ENCODE measurements around the gene DISC1.

The DISC1 gene

GRCh38 chr1:232036181-232036933, 409.8 kb downstream of the DISC1 start:
- no peak for ATAC-seq
- TF ChIP-seq CSRNP3 (CRISPR knock-in tag; IDR thresholded peaks at IDR 0.05) (no peak), ZFP30 (CRISPR knock-in tag; IDR thresholded peaks at IDR 0.05) (no peak), ZC3H10 (CRISPR knock-in tag; IDR thresholded peaks at IDR 0.05) (no peak)

- no peak for TF ChIP-seq ZNF8 (CRISPR knock-in tag; IDR thresholded peaks at IDR 0.05)
- TF ChIP-seq OSR1 (CRISPR knock-in tag; IDR thresholded peaks at IDR 0.05): no peak
- TF ChIP-seq ZFP3 (CRISPR knock-in tag; IDR thresholded peaks at IDR 0.05): no peak
- TF ChIP-seq BACH2 (CRISPR knock-in tag; IDR thresholded peaks at IDR 0.05; ENCODE audit: borderline replicate concordance): no peak
- TF ChIP-seq POU6F1 (CRISPR knock-in tag; IDR thresholded peaks at IDR 0.05; ENCODE audit: borderline replicate concordance, low read depth): no peak
- no peak for TF ChIP-seq ARNTL (CRISPR knock-in tag; IDR thresholded peaks at IDR 0.05; ENCODE audit: borderline replicate concordance, low read depth)
- TF ChIP-seq ZNF565 (CRISPR knock-in tag; conservative IDR thresholded peaks at IDR 0.05; ENCODE audit: low read depth): no peak
- no peak for TF ChIP-seq PPARA (CRISPR knock-in tag; IDR thresholded peaks at IDR 0.05; ENCODE audit: borderline replicate concordance)
- TF ChIP-seq TSHZ2 (CRISPR knock-in tag; IDR thresholded peaks at IDR 0.05): no peak
- no peak for TF ChIP-seq CREB5 (CRISPR knock-in tag; IDR thresholded peaks at IDR 0.05; ENCODE audit: low read depth)
- no peak for TF ChIP-seq RARB (CRISPR knock-in tag; IDR thresholded peaks at IDR 0.05)
- ATAC-seq: no peak
Observed at GRCh38 chr1:232037774-232038388, 411.3 kb downstream of the DISC1 start.

DNA sequence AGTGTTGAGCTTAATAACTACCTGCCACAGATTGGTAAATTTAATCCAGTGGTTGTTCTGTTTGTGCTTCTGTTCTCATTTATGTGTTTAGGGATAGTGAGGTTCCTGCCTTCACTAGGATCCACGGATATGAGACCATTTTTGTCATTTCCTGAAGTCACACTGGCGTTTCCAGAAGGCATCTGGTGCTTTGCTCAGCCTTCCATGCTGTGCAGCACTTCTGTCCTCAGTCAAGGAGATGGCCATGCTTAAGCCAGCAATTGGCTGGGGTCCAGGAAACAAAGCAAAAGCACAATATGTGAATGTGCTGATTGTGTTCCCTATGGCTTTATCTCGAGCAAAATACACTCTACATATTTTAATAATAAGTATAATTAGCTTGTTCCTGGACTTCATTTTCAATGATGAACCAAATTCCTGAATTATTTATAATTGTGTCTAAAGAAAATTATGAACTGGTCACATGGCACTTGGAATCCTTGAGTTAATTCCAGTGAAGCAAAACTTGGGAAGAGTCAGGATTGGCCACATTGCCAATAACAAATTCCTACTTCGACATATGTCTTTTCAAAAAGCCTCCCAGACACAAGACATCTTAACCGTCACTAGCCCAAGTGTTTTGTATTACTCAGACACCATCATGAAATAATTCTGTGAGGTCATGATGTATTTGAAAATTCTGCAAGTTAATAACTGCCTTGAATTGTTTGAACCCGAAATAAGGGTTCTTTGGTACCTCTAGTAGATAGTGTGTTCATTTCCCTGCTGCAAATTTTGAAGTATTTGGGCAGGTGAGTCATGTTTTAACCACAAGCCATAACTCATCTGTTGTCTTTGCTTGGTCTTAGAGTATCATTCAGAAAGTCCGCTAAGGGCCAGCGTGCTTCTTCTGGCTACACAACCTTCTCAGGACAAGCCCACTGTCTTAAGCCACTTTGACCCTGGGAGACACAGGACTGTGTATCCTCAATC, 412.4 kb downstream of the DISC1 start:
- ATAC-seq: peak; percentile 53
- TF ChIP-seq POU6F1 (CRISPR knock-in tag; IDR thresholded peaks at IDR 0.05; ENCODE audit: borderline replicate concordance, low read depth) (no peak), ZC3H10 (CRISPR knock-in tag; IDR thresholded peaks at IDR 0.05) (no peak), ZNF8 (CRISPR knock-in tag; IDR thresholded peaks at IDR 0.05) (no peak), SNAI2 (CRISPR knock-in tag; IDR thresholded peaks at IDR 0.05) (no peak), ZNF565 (CRISPR knock-in tag; conservative IDR thresholded peaks at IDR 0.05; ENCODE audit: low read depth) (no peak), ZFP30 (CRISPR knock-in tag; IDR thresholded peaks at IDR 0.05) (no peak), TSHZ2 (CRISPR knock-in tag; IDR thresholded peaks at IDR 0.05) (no peak), PPARA (CRISPR knock-in tag; IDR thresholded peaks at IDR 0.05; ENCODE audit: borderline replicate concordance) (no peak), RARB (CRISPR knock-in tag; IDR thresholded peaks at IDR 0.05) (no peak), GLIS3 (CRISPR knock-in tag; IDR thresholded peaks at IDR 0.05) (no peak), TCF4 (CRISPR knock-in tag; IDR thresholded peaks at IDR 0.05; ENCODE audit: borderline replicate concordance) (no peak), ESRRG (CRISPR knock-in tag; IDR thresholded peaks at IDR 0.05) (no peak), OSR1 (CRISPR knock-in tag; IDR thresholded peaks at IDR 0.05) (no peak)
- TF ChIP-seq, protein P1, sequence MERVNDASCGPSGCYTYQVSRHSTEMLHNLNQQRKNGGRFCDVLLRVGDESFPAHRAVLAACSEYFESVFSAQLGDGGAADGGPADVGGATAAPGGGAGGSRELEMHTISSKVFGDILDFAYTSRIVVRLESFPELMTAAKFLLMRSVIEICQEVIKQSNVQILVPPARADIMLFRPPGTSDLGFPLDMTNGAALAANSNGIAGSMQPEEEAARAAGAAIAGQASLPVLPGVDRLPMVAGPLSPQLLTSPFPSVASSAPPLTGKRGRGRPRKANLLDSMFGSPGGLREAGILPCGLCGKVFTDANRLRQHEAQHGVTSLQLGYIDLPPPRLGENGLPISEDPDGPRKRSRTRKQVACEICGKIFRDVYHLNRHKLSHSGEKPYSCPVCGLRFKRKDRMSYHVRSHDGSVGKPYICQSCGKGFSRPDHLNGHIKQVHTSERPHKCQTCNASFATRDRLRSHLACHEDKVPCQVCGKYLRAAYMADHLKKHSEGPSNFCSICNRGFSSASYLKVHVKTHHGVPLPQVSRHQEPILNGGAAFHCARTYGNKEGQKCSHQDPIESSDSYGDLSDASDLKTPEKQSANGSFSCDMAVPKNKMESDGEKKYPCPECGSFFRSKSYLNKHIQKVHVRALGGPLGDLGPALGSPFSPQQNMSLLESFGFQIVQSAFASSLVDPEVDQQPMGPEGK (CRISPR knock-in tag; IDR thresholded peaks at IDR 0.05; ENCODE audit: borderline replicate concordance): no peak
